ENCODE measurements around the gene UGT1A5.

Gene UGT1A5

GRCh38 chr2:233799716-233800115 lies 87.0 kb downstream of the UGT1A5 start:
- H3K4me3 ChIP-seq (ENCODE audit: insufficient read depth in 1 of 2, low read depth in 1 of 2, low read length in 2 of 2) = no peak overlapping the region
- H3K4me2 ChIP-seq (ENCODE audit: low read length, poor library complexity, severe bottlenecking) = no peak overlapping the region
- DNase-seq = no peak
- no peak overlapping the region for H4K91ac ChIP-seq (ENCODE audit: low read length)
- peaks cover 22 to 47% of the 10 kb centered on the region in 2 experiments for H3K27me3 ChIP-seq (ENCODE audit: control insufficient read depth in 1 of 2, insufficient read depth in 1 of 2, low read length in 2 of 2)
- no peak overlapping the region for H3K23ac ChIP-seq (ENCODE audit: low read length in 2 of 2)
- no peak overlapping the region for H2BK12ac ChIP-seq (ENCODE audit: low read length in 2 of 2)
- no peaks in the 10 kb centered on the region for H3K79me1 ChIP-seq (replicated peaks; ENCODE audit: low read length, poor library complexity, severe bottlenecking)
- H2BK120ac ChIP-seq (ENCODE audit: low read depth, low read length) = no peak overlapping the region
- H3K14ac ChIP-seq (ENCODE audit: low read length in 2 of 2) = no peak overlapping the region
- H3K9ac ChIP-seq (ENCODE audit: low read length) = no peak overlapping the region
- H3K18ac ChIP-seq (ENCODE audit: low read depth in 1 of 2, low read length in 2 of 2) = no peak overlapping the region
- no peak overlapping the region for H3K27ac ChIP-seq (ENCODE audit: low read length, poor library complexity, severe bottlenecking)
- no peak overlapping the region for H2AK5ac ChIP-seq (ENCODE audit: low read length, severe bottlenecking)
- WGBS = 45% methylated on average over 5 of the region's 5 CpGs
- H3K9me3 ChIP-seq (ENCODE audit: control insufficient read depth, low read length) = no peaks in the 10 kb centered on the region
- no peaks in the 10 kb centered on the region for H3K36me3 ChIP-seq (ENCODE audit: control insufficient read depth in 1 of 2, insufficient read depth in 2 of 2, low read depth in 1 of 2, low read length in 2 of 2)
- H4K8ac ChIP-seq (ENCODE audit: low read length) = no peak overlapping the region
- H2BK15ac ChIP-seq (ENCODE audit: low read depth, poor library complexity, severe bottlenecking) = no peak overlapping the region
- H2AFZ ChIP-seq (ENCODE audit: low read depth, low read length) = no peak overlapping the region
- H3K4ac ChIP-seq (ENCODE audit: low read depth in 1 of 2, low read length in 2 of 2) = no peak overlapping the region
- H3K4me1 ChIP-seq (ENCODE audit: control insufficient read depth, insufficient read depth, low read depth, low read length) = peaks cover 1% of the 10 kb centered on the region
- H2BK5ac ChIP-seq (ENCODE audit: low read depth, low read length, poor library complexity, severe bottlenecking) = no peak overlapping the region

- Histone ChIP-seq H2AK5ac (ENCODE audit: low read length, severe bottlenecking) (no peak overlapping the region), H3K4me3 (ENCODE audit: insufficient read depth in 1 of 2, low read depth in 1 of 2, low read length in 2 of 2) (no peak overlapping the region), H3K4me1 (ENCODE audit: control insufficient read depth, insufficient read depth, low read depth, low read length) (peaks cover 1% of the 10 kb centered on the region), H3K23ac (ENCODE audit: low read length in 2 of 2) (no peak overlapping the region), H2BK5ac (ENCODE audit: low read depth, low read length, poor library complexity, severe bottlenecking) (no peak overlapping the region), H2BK12ac (ENCODE audit: low read length in 2 of 2) (no peak overlapping the region), H4K91ac (ENCODE audit: low read length) (no peak overlapping the region), H3K79me1 (replicated peaks; ENCODE audit: low read length, poor library complexity, severe bottlenecking) (no peaks in the 10 kb centered on the region), H3K27me3 (ENCODE audit: control insufficient read depth in 1 of 2, insufficient read depth in 1 of 2, low read length in 2 of 2) (peaks cover 27 to 50% of the 10 kb centered on the region in 2 experiments), H2BK15ac (ENCODE audit: low read depth, poor library complexity, severe bottlenecking) (no peak overlapping the region), H4K8ac (ENCODE audit: low read length) (no peak overlapping the region), H3K27ac (ENCODE audit: low read length, poor library complexity, severe bottlenecking) (no peak overlapping the region), H3K36me3 (ENCODE audit: control insufficient read depth in 1 of 2, insufficient read depth in 2 of 2, low read depth in 1 of 2, low read length in 2 of 2) (no peaks in the 10 kb centered on the region), H3K18ac (ENCODE audit: low read depth in 1 of 2, low read length in 2 of 2) (no peak overlapping the region), H3K9me3 (ENCODE audit: control insufficient read depth, low read length) (no peaks in the 10 kb centered on the region), H2BK120ac (ENCODE audit: low read depth, low read length) (no peak overlapping the region), H3K4me2 (ENCODE audit: low read length, poor library complexity, severe bottlenecking) (no peak overlapping the region), H3K9ac (ENCODE audit: low read length) (no peak overlapping the region), H2AFZ (ENCODE audit: low read depth, low read length) (no peak overlapping the region), H3K14ac (ENCODE audit: low read length in 2 of 2) (no peak overlapping the region), H3K4ac (ENCODE audit: low read depth in 1 of 2, low read length in 2 of 2) (no peak overlapping the region)
- no peak for DNase-seq
- 75% methylated on average over 7 of the region's 7 CpGs for WGBS
These were observed 87.5 kb downstream of the UGT1A5 start for GRCh38 chr2:233800208-233800607.

- Histone ChIP-seq H3K4me1 (ENCODE audit: control insufficient read depth, insufficient read depth, low read depth, low read length) (no peaks in the 10 kb centered on the region), H3K9me3 (ENCODE audit: control insufficient read depth, low read length) (no peaks in the 10 kb centered on the region), H3K27me3 (ENCODE audit: control insufficient read depth in 1 of 2, insufficient read depth in 1 of 2, low read length in 2 of 2) (peaks cover 33 to 50% of the 10 kb centered on the region in 2 experiments), H4K91ac (ENCODE audit: low read length) (no peak overlapping the region), H3K14ac (ENCODE audit: low read length in 2 of 2) (no peak overlapping the region), H2BK5ac (ENCODE audit: low read depth, low read length, poor library complexity, severe bottlenecking) (no peak overlapping the region), H2BK12ac (ENCODE audit: low read length in 2 of 2) (no peak overlapping the region), H2BK15ac (ENCODE audit: low read depth, poor library complexity, severe bottlenecking) (no peak overlapping the region), H2AFZ (ENCODE audit: low read depth, low read length) (no peak overlapping the region), H3K79me1 (replicated peaks; ENCODE audit: low read length, poor library complexity, severe bottlenecking) (no peaks in the 10 kb centered on the region), H3K36me3 (ENCODE audit: control insufficient read depth in 1 of 2, insufficient read depth in 2 of 2, low read depth in 1 of 2, low read length in 2 of 2) (no peaks in the 10 kb centered on the region), H3K4me3 (ENCODE audit: insufficient read depth in 1 of 2, low read depth in 1 of 2, low read length in 2 of 2) (no peak overlapping the region), H3K4ac (ENCODE audit: low read depth in 1 of 2, low read length in 2 of 2) (no peak overlapping the region), H3K18ac (ENCODE audit: low read depth in 1 of 2, low read length in 2 of 2) (no peak overlapping the region), H4K8ac (ENCODE audit: low read length) (no peak overlapping the region), H3K9ac (ENCODE audit: low read length) (no peak overlapping the region), H2BK120ac (ENCODE audit: low read depth, low read length) (no peak overlapping the region), H3K27ac (ENCODE audit: low read length, poor library complexity, severe bottlenecking) (no peak overlapping the region), H2AK5ac (ENCODE audit: low read length, severe bottlenecking) (no peak overlapping the region), H3K23ac (ENCODE audit: low read length in 2 of 2) (no peak overlapping the region), H3K4me2 (ENCODE audit: low read length, poor library complexity, severe bottlenecking) (no peak overlapping the region)
- DNase-seq = no peak
- WGBS = 80% methylated on average over 8 of the region's 9 CpGs
These were observed 88.8 kb downstream of the UGT1A5 start for GRCh38 chr2:233801357-233802131.

GRCh38 chr2:233802132-233802815 lies 89.6 kb downstream of the UGT1A5 start:
- Histone ChIP-seq H2BK5ac (ENCODE audit: low read depth, low read length, poor library complexity, severe bottlenecking) (no peak overlapping the region), H2AFZ (ENCODE audit: low read depth, low read length) (no peak overlapping the region), H3K18ac (ENCODE audit: low read depth in 1 of 2, low read length in 2 of 2) (no peak overlapping the region), H3K4me3 (ENCODE audit: insufficient read depth in 1 of 2, low read depth in 1 of 2, low read length in 2 of 2) (no peak overlapping the region), H2BK12ac (ENCODE audit: low read length in 2 of 2) (no peak overlapping the region), H3K79me1 (replicated peaks; ENCODE audit: low read length, poor library complexity, severe bottlenecking) (no peaks in the 10 kb centered on the region), H3K9ac (ENCODE audit: low read length) (no peak overlapping the region), H2AK5ac (ENCODE audit: low read length, severe bottlenecking) (no peak overlapping the region), H3K14ac (ENCODE audit: low read length in 2 of 2) (no peak overlapping the region), H4K8ac (ENCODE audit: low read length) (no peak overlapping the region), H3K36me3 (ENCODE audit: control insufficient read depth in 1 of 2, insufficient read depth in 2 of 2, low read depth in 1 of 2, low read length in 2 of 2) (no peaks in the 10 kb centered on the region), H2BK15ac (ENCODE audit: low read depth, poor library complexity, severe bottlenecking) (no peak overlapping the region), H3K23ac (ENCODE audit: low read length in 2 of 2) (no peak overlapping the region), H3K27ac (ENCODE audit: low read length, poor library complexity, severe bottlenecking) (no peak overlapping the region), H3K9me3 (ENCODE audit: control insufficient read depth, low read length) (no peaks in the 10 kb centered on the region), H3K27me3 (ENCODE audit: control insufficient read depth in 1 of 2, insufficient read depth in 1 of 2, low read length in 2 of 2) (peaks cover 33 to 51% of the 10 kb centered on the region in 2 experiments), H4K91ac (ENCODE audit: low read length) (no peak overlapping the region), H3K4ac (ENCODE audit: low read depth in 1 of 2, low read length in 2 of 2) (no peak overlapping the region), H2BK120ac (ENCODE audit: low read depth, low read length) (no peak overlapping the region), H3K4me2 (ENCODE audit: low read length, poor library complexity, severe bottlenecking) (no peak overlapping the region), H3K4me1 (ENCODE audit: control insufficient read depth, insufficient read depth, low read depth, low read length) (no peaks in the 10 kb centered on the region)
- DNase-seq = no peak
- whole genome bisulfite sequencing = 27% methylated on average over 2 of the region's 3 CpGs
